ENCODE results near the gene MRPS6. TPM values are rescaled to one million over a fixed set of nuclear protein-coding genes. Genes with fewer than 3 reads are reported as not detected.

Gene MRPS6
- polyA plus RNA-seq, 1 donor (not counting 4 experiments of a cell fraction or from before 2014, with no cell fraction given), result 41.5 TPM

- Histone ChIP-seq H3K9me1 (ENCODE audit: control insufficient read depth, extremely low read depth, insufficient read depth, low read length) (no peaks in the 10 kb centered on the region), H3K27ac (ENCODE audit: control insufficient read depth, insufficient read depth, low read length) (no peak overlapping the region), H3K27me3 (ENCODE audit: control insufficient read depth, extremely low read depth, insufficient read depth, low read length) (no peaks in the 10 kb centered on the region), H3K9ac (ENCODE audit: control insufficient read depth, extremely low read depth, insufficient read depth, low read length) (no peak overlapping the region), H3K4me1 (ENCODE audit: control insufficient read depth, extremely low read depth, insufficient read depth, low read length) (no peaks in the 10 kb centered on the region), H4K20me1 (ENCODE audit: control insufficient read depth, extremely low read depth, insufficient read depth, low read length) (no peaks in the 10 kb centered on the region), H3K9me3 (ENCODE audit: control insufficient read depth, low read depth, low read length) (no peaks in the 10 kb centered on the region), H3K4me2 (ENCODE audit: control insufficient read depth, extremely low read depth, insufficient read depth, low read depth, low read length) (no peak overlapping the region), H3K36me3 (ENCODE audit: control insufficient read depth in 2 of 2, extremely low read depth in 1 of 2, insufficient read depth in 2 of 2, low read length in 2 of 2) (peaks cover 5 to 7% of the 10 kb centered on the region in 2 experiments), H2AFZ (ENCODE audit: control insufficient read depth, low read length) (no peak overlapping the region), H3K4me3 (ENCODE audit: control insufficient read depth in 2 of 3, extremely low read depth in 1 of 3, insufficient read depth in 2 of 3, low read depth in 1 of 3, low read length in 3 of 3) (no peak overlapping the region), H3K79me2 (ENCODE audit: control insufficient read depth, insufficient read depth, low read length) (peaks cover 8% of the 10 kb centered on the region)
- FAIRE-seq (no peak), DNase-seq (ENCODE audit: low read depth, low spot score) (no peak)
- dilution Hi-C loops (cut with MboI; ENCODE audit: extremely low pct_ligation_motif_present, low sequenced_read_pairs), result no loop called here
- TF ChIP-seq CTCF (optimal IDR thresholded peaks at IDR 0.05 in 1 of 3, IDR thresholded peaks at IDR 0.05 in 1 of 3, conservative IDR thresholded peaks at IDR 0.05 in 1 of 3; ENCODE audit: extremely low read depth in 1 of 3, insufficient read depth in 2 of 3, low read length in 3 of 3) (no peak), EZH2 (IDR thresholded peaks at IDR 0.05; ENCODE audit: low read length) (no peak)
Observed at GRCh38 chr21:34100337-34100736, 27.0 kb downstream of the MRPS6 start.

- no peak for TF ChIP-seq CTCF (optimal IDR thresholded peaks at IDR 0.05 in 1 of 3, IDR thresholded peaks at IDR 0.05 in 1 of 3, conservative IDR thresholded peaks at IDR 0.05 in 1 of 3; ENCODE audit: extremely low read depth in 1 of 3, insufficient read depth in 2 of 3, low read length in 3 of 3)
- no peak for TF ChIP-seq EZH2 (IDR thresholded peaks at IDR 0.05; ENCODE audit: low read length)
- FAIRE-seq (no peak), DNase-seq (ENCODE audit: low read depth, low spot score) (no peak)
- Histone ChIP-seq H3K4me2 (ENCODE audit: control insufficient read depth, extremely low read depth, insufficient read depth, low read depth, low read length) (no peak overlapping the region), H3K4me1 (ENCODE audit: control insufficient read depth, extremely low read depth, insufficient read depth, low read length) (no peaks in the 10 kb centered on the region), H3K27me3 (ENCODE audit: control insufficient read depth, extremely low read depth, insufficient read depth, low read length) (no peaks in the 10 kb centered on the region), H3K4me3 (ENCODE audit: control insufficient read depth in 2 of 3, extremely low read depth in 1 of 3, insufficient read depth in 2 of 3, low read depth in 1 of 3, low read length in 3 of 3) (no peak overlapping the region), H3K9ac (ENCODE audit: control insufficient read depth, extremely low read depth, insufficient read depth, low read length) (no peak overlapping the region), H3K79me2 (ENCODE audit: control insufficient read depth, insufficient read depth, low read length) (peaks cover 8% of the 10 kb centered on the region), H3K9me1 (ENCODE audit: control insufficient read depth, extremely low read depth, insufficient read depth, low read length) (no peaks in the 10 kb centered on the region), H4K20me1 (ENCODE audit: control insufficient read depth, extremely low read depth, insufficient read depth, low read length) (no peaks in the 10 kb centered on the region), H2AFZ (ENCODE audit: control insufficient read depth, low read length) (no peak overlapping the region), H3K36me3 (ENCODE audit: control insufficient read depth in 2 of 2, extremely low read depth in 1 of 2, insufficient read depth in 2 of 2, low read length in 2 of 2) (peaks cover under 1 to 4% of the 10 kb centered on the region in 2 experiments), H3K9me3 (ENCODE audit: control insufficient read depth, low read depth, low read length) (no peaks in the 10 kb centered on the region), H3K27ac (ENCODE audit: control insufficient read depth, insufficient read depth, low read length) (no peak overlapping the region)
- dilution Hi-C loops (cut with MboI; ENCODE audit: extremely low pct_ligation_motif_present, low sequenced_read_pairs), result no loop called here
Observed at GRCh38 chr21:34100790-34101189, 27.4 kb downstream of the MRPS6 start.

All from keratinocyte (primary cell).